OCI-LY3 (cell line): Measurements from ENCODE around the gene TP53INP2.

ENCODE experiments used
- H2AFZ ChIP-seq: fragments of 200-600, 300-600 bp; shearing (Covaris generic); 2 replicates; pipeline ENCODE4 v1.6.0; 2014; ENCODE audit warnings: antibody characterized with exemption, low read depth, low read length
- H3K27ac ChIP-seq: fragments of 200-600, 300-600 bp; sonication (generic); 2 replicates; pipeline ENCODE4 v1.5.1; 2014; ENCODE audit warnings: mild to moderate bottlenecking, low read length, moderate library complexity, mixed read lengths
- H3K27me3 ChIP-seq: fragments of 200-600, 300-600 bp; sonication (generic); 2 replicates; pipeline ENCODE4 v1.6.1; 2014; ENCODE audit warnings: low read depth, low read length, mixed read lengths
- H3K36me3 ChIP-seq: fragments of 200-600, 300-600 bp; sonication (generic); replicated peaks from 2 replicates; pipeline ENCODE3; 2014; ENCODE audit warnings: low read depth, low read length, mixed read lengths
- H3K4me1 ChIP-seq: fragments of 300-600, 200-600 bp; sonication (generic); 2 replicates; pipeline ENCODE4 v1.6.1; 2014; ENCODE audit warnings: low read length, mixed read lengths
- H3K4me2 ChIP-seq: fragments of 200-600, 300-600 bp; sonication (generic); 2 replicates; pipeline ENCODE4 v1.6.1; 2014; ENCODE audit warnings: low read length, mixed read lengths
- H3K4me3 ChIP-seq: fragments of 300-600, 200-600 bp; sonication (generic); 2 replicates; pipeline ENCODE4 v1.5.1; 2014; ENCODE audit warnings: antibody characterized with exemption, mild to moderate bottlenecking, low read length, moderate library complexity
- H3K79me2 ChIP-seq: fragments of 300-600, 200-600 bp; shearing (Covaris generic); 2 replicates; pipeline ENCODE4 v1.6.1; 2014; ENCODE audit warnings: mild to moderate bottlenecking, low read length, mixed read lengths
- H3K9ac ChIP-seq: fragments of 300-600, 200-600 bp; shearing (Covaris generic); 2 replicates; pipeline ENCODE4 v1.6.0; 2014; ENCODE audit warnings: mild to moderate bottlenecking, low read length, moderate library complexity
- H3K9me3 ChIP-seq: fragments of 200-600, 300-600 bp; shearing (Covaris generic); 2 replicates; pipeline ENCODE4 v1.6.1; 2014; ENCODE audit warnings: low read length, mixed read lengths; ENCODE audit not compliant: insufficient read depth
- H4K20me1 ChIP-seq: fragments of 200-600, 300-600 bp; sonication (generic); 2 replicates; pipeline ENCODE4 v1.6.1; 2016; ENCODE audit warnings: low read length, mixed read lengths; ENCODE audit not compliant: insufficient read depth
- EZH2phosphoT487 ChIP-seq: fragments of 200-600 bp; shearing (Covaris generic); IDR thresholded peaks from 2 replicates; pipeline ENCODE4 v1.6.1; 2018; ENCODE audit warnings: antibody characterized with exemption, mixed run types, low read depth
- TF ChIP-seq, protein P1 (sequence below): fragments of 200-600, 300-600 bp; sonication (generic); IDR thresholded peaks from 2 replicates; pipeline ENCODE4 v1.5.1; 2014; ENCODE audit warnings: antibody characterized with exemption, low read length, low read depth

TP53INP2 gene

DNA sequence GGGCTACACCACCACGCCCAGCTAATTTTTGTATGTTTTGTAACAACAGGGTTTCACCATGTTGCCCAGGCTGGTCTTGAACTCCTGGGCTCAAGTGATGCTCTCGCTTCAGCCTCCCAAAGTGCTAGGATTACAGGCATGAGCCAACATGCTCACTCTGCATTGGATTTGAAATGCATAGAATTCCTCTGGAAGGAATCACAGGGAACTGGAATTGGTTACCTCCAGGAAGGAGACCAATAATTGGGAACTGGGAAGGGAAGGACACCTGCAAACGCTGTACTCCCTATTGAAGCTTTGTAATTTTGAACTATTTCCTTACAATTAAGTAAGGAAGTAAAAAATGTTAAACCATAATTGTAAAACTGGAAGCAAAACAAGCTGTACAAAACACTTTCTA, 12.3 kb upstream of the TP53INP2 start:
- no peaks in the 10 kb centered on the region for H3K9me3 ChIP-seq
- H2AFZ ChIP-seq: no peak overlapping the region; the same call in 1 of the 2 replicates
- no peaks in the 10 kb centered on the region for H3K27me3 ChIP-seq
- no peaks in the 10 kb centered on the region for H3K79me2 ChIP-seq
- no peaks in the 10 kb centered on the region for H3K4me1 ChIP-seq
- H3K4me3 ChIP-seq: no peak overlapping the region
- no peak overlapping the region for H3K27ac ChIP-seq
- no peaks in the 10 kb centered on the region for H3K36me3 ChIP-seq
- H3K9ac ChIP-seq: no peak overlapping the region
- TF ChIP-seq EZH2phosphoT487: no peak
- TF ChIP-seq, protein P1, sequence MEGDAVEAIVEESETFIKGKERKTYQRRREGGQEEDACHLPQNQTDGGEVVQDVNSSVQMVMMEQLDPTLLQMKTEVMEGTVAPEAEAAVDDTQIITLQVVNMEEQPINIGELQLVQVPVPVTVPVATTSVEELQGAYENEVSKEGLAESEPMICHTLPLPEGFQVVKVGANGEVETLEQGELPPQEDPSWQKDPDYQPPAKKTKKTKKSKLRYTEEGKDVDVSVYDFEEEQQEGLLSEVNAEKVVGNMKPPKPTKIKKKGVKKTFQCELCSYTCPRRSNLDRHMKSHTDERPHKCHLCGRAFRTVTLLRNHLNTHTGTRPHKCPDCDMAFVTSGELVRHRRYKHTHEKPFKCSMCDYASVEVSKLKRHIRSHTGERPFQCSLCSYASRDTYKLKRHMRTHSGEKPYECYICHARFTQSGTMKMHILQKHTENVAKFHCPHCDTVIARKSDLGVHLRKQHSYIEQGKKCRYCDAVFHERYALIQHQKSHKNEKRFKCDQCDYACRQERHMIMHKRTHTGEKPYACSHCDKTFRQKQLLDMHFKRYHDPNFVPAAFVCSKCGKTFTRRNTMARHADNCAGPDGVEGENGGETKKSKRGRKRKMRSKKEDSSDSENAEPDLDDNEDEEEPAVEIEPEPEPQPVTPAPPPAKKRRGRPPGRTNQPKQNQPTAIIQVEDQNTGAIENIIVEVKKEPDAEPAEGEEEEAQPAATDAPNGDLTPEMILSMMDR: no peak
- no peak overlapping the region for H3K4me2 ChIP-seq
- no peaks in the 10 kb centered on the region for H4K20me1 ChIP-seq

DNA sequence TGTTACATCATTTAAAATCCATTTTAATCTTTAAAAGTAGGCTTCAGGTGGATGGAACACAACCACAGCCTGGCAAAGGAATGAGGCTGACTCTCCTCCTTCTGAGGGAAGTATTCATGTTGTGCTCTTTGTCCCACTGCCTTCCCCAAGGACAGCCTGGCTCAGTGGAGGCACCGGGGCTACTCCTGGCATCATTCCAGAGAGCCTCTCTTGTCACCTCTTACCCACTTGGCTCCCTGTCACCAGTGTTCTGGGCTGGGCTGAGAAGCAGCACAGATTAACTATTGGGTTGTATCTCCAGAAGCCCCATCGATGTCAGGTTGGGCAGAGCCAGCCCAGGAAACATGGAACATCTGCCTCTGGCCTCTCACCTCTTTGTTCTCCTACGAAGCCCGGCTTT, 10.7 kb upstream of the TP53INP2 start:
- no peak overlapping the region for H2AFZ ChIP-seq
- no peak overlapping the region for H3K4me2 ChIP-seq
- no peak overlapping the region for H3K4me3 ChIP-seq
- H3K79me2 ChIP-seq: no peaks in the 10 kb centered on the region
- TF ChIP-seq EZH2phosphoT487: no peak
- TF ChIP-seq, protein P1: no peak
- H3K9me3 ChIP-seq: no peaks in the 10 kb centered on the region
- no peak overlapping the region for H3K9ac ChIP-seq
- H3K4me1 ChIP-seq: no peaks in the 10 kb centered on the region
- H3K27ac ChIP-seq: no peak overlapping the region
- no peaks in the 10 kb centered on the region for H3K36me3 ChIP-seq
- H4K20me1 ChIP-seq: no peaks in the 10 kb centered on the region
- H3K27me3 ChIP-seq: 0 out of 2 replicates have a peak, but pooled peaks cover 4% of the 10 kb centered on the region

DNA sequence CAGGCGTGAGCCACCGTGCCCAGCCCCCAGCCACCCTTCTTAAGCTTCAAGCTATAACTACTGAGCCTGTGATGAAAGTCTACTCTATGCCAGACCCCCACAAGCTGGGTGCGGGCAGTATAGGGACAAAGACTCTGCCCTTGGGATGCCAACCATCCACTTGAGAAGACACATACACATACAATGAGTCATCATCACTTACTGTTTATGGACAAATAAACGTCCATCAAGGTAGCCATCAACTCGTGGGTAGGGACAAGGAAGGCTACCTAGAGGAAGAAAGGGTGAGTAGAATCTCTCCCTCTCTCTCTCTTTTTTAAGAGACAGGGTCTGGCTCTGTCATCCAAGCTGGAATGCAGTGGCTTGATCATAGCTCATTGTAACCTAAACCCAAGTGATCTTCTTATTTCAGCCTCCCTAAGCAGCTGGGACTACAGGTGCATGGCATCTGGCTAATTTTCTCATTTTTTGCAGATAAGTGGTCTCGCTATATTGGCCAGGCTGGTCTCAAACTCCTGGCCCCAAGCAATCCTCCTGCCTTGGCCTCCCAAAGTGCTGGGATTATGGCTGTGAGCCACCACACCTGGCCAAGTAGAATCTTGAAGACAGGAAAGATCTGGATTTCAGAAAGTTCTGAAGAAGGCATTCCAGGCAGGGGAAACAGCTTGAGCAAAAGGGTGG, 2.6 kb upstream of the TP53INP2 start:
- TF ChIP-seq, protein P1: no peak
- no peak for TF ChIP-seq EZH2phosphoT487
- H3K9ac ChIP-seq: no peak overlapping the region
- H2AFZ ChIP-seq: no peak overlapping the region
- H4K20me1 ChIP-seq: no peaks in the 10 kb centered on the region
- H3K4me2 ChIP-seq: no peak overlapping the region
- H3K27ac ChIP-seq: no peak overlapping the region
- H3K4me1 ChIP-seq: peaks cover 14% of the 10 kb centered on the region
- H3K36me3 ChIP-seq: no peaks in the 10 kb centered on the region
- H3K27me3 ChIP-seq: peaks cover 22% of the 10 kb centered on the region
- H3K4me3 ChIP-seq: no peak overlapping the region
- H3K9me3 ChIP-seq: no peaks in the 10 kb centered on the region
- no peaks in the 10 kb centered on the region for H3K79me2 ChIP-seq

DNA sequence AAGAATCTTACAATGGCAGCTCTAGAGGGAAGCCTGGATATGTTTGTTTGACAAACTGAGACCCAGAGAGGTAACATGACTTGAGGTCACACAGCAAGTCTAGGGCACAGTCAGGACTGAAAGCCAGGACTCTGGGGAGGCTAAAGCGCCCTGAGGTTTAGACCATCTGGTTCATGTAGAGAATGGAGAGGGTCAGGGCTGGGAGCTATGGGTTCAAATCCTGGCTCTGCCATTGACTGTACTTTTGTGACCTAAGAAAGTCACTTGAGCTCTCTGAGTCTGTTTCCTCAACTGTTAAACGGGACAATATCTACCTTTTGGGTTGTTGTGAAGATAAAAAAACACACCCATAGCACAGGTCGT, 1.1 kb upstream of the TP53INP2 start:
- peaks cover 15% of the 10 kb centered on the region for H3K4me1 ChIP-seq
- no peaks in the 10 kb centered on the region for H3K36me3 ChIP-seq
- no peaks in the 10 kb centered on the region for H3K9me3 ChIP-seq
- H3K9ac ChIP-seq: no peak overlapping the region
- H2AFZ ChIP-seq: no peak overlapping the region; the same call in 1 of the 2 replicates
- TF ChIP-seq EZH2phosphoT487: no peak
- TF ChIP-seq, protein P1: no peak
- H3K27ac ChIP-seq: no peak overlapping the region
- peak overlapping the region; percentile 78 for H3K4me3 ChIP-seq
- H4K20me1 ChIP-seq: no peaks in the 10 kb centered on the region
- H3K79me2 ChIP-seq: no peaks in the 10 kb centered on the region
- H3K27me3 ChIP-seq: peaks cover 18% of the 10 kb centered on the region
- H3K4me2 ChIP-seq: peak overlapping the region; percentile 96
